ENCODE results near the gene PBX1. TPM values are rescaled to one million over a fixed set of nuclear protein-coding genes. Genes with fewer than 3 reads are reported as not detected.

PBX1 gene
- total RNA-seq, 4 donors from 2014 or later, result 15.2 to 48.6 (median 23.5) TPM

GRCh38 chr1:164643018-164643417, 84.0 kb downstream of the PBX1 start:
- DNase-seq, result no peak
- no peaks in the 10 kb centered on the region for H3K27me3 ChIP-seq
- peak overlapping the region in 1 of 4 donors; percentile 73 for H3K27ac ChIP-seq
- H3K4me3 ChIP-seq, result no peak overlapping the region
- peaks cover 0 to 7% (median 0%) of the 10 kb centered on the region in 3 donors for H3K36me3 ChIP-seq
- 65 to 70% methylated on average over 7 of the region's 7 CpGs for WGBS, 2 donors
- intact Hi-C loops (cut with DNase I), result no loop called here
- TF ChIP-seq CTCF (IDR thresholded peaks at IDR 0.05) (no peak), POLR2A (IDR thresholded peaks at IDR 0.05) (no peak)
- peaks cover 20 to 92% (median 30%) of the 10 kb centered on the region in 3 donors for H3K4me1 ChIP-seq
- no peaks in the 10 kb centered on the region for H3K9me3 ChIP-seq

- peaks cover 0 to 7% (median 0%) of the 10 kb centered on the region in 3 donors for H3K36me3 ChIP-seq
- TF ChIP-seq POLR2A (IDR thresholded peaks at IDR 0.05) (no peak), CTCF (IDR thresholded peaks at IDR 0.05) (no peak)
- no peaks in the 10 kb centered on the region for H3K9me3 ChIP-seq
- peak overlapping the region in 2 of 4 donors; percentile 69 to 73 for H3K27ac ChIP-seq
- DNase-seq, result no peak
- H3K4me3 ChIP-seq, result no peak overlapping the region
- 62 to 63% methylated on average over 3 of the region's 3 CpGs for WGBS, 2 donors
- H3K4me1 ChIP-seq, result peaks cover 28 to 92% (median 39%) of the 10 kb centered on the region in 3 donors
- intact Hi-C loops (cut with DNase I), result no loop called here
- no peaks in the 10 kb centered on the region for H3K27me3 ChIP-seq
These were observed 85.3 kb downstream of the PBX1 start for GRCh38 chr1:164644268-164644667.

- Histone ChIP-seq H3K9me3 (no peaks in the 10 kb centered on the region), H3K27ac (peak overlapping the region; percentile 19 to 82 (median 71)), H3K27me3 (no peaks in the 10 kb centered on the region), H3K36me3 (peaks cover 0 to 7% (median 0%) of the 10 kb centered on the region in 3 donors), H3K4me1 (peaks cover 28 to 93% (median 43%) of the 10 kb centered on the region in 3 donors), H3K4me3 (no peak overlapping the region)
- intact Hi-C loops (cut with DNase I), result no loop called here
- WGBS, 2 donors, result 25 to 30% methylated on average over 6 of the region's 6 CpGs
- TF ChIP-seq CTCF (IDR thresholded peaks at IDR 0.05) (no peak), POLR2A (IDR thresholded peaks at IDR 0.05) (no peak)
- no peak for DNase-seq
These were observed 86.0 kb downstream of the PBX1 start for GRCh38 chr1:164644774-164645644.

GRCh38 chr1:164645921-164646320, 86.9 kb downstream of the PBX1 start:
- WGBS, 2 donors, result 94 to 95% methylated on average over 2 of the region's 2 CpGs
- Histone ChIP-seq H3K4me1 (peaks cover 28 to 93% (median 43%) of the 10 kb centered on the region in 3 donors), H3K4me3 (no peak overlapping the region), H3K36me3 (peaks cover 0 to 7% (median 0%) of the 10 kb centered on the region in 3 donors), H3K9me3 (no peaks in the 10 kb centered on the region), H3K27me3 (no peaks in the 10 kb centered on the region), H3K27ac (peak overlapping the region in 1 of 4 donors; percentile 73)
- intact Hi-C loops (cut with DNase I), result no loop called here
- no peak for DNase-seq
- TF ChIP-seq CTCF (IDR thresholded peaks at IDR 0.05) (no peak), POLR2A (IDR thresholded peaks at IDR 0.05) (no peak)

- Histone ChIP-seq H3K27me3 (no peaks in the 10 kb centered on the region), H3K4me1 (peaks cover 28 to 93% (median 45%) of the 10 kb centered on the region in 3 donors), H3K36me3 (peaks cover 0 to 4% (median 0%) of the 10 kb centered on the region in 3 donors), H3K9me3 (no peaks in the 10 kb centered on the region), H3K4me3 (no peak overlapping the region), H3K27ac (peak overlapping the region in 3 of 4 donors; percentile 1 to 75 (median 69))
- TF ChIP-seq POLR2A (IDR thresholded peaks at IDR 0.05) (no peak), CTCF (IDR thresholded peaks at IDR 0.05) (no peak)
- no peak for DNase-seq
- intact Hi-C loops (cut with DNase I), result no loop called here
- WGBS, 2 donors, result 57 to 64% methylated on average over 6 of the region's 6 CpGs
These were observed 88.2 kb downstream of the PBX1 start for GRCh38 chr1:164647211-164647610.

Data from esophagus squamous epithelium (tissue), 5 donors.